A549 (cell line): ENCODE results near the gene SHROOM1. TPM values are rescaled to one million over a fixed set of nuclear protein-coding genes. Genes with fewer than 3 reads are reported as not detected.
A peak's percentile ranks its signal among the peaks of the same experiment; 100 is the strongest.

Experiments used
- CEBPB ChIP-seq, 2 experiments: fragments of >200 bp in 1 of 2; sonication (Bioruptor Twin) in 1 of 2; formaldehyde crosslinking in 1 of 2; IDR thresholded peaks; 2 replicates each; pipeline ENCODE4 v1.6.1; 2012 to 2016
- CHD2 ChIP-seq: fragments of 150-350 bp; IDR thresholded peaks from 2 replicates; pipeline ENCODE4 v1.6.1; 2014; ENCODE audit warnings: low read length; ENCODE audit not compliant: partially characterized antibody
- CTCF ChIP-seq: fragments of >200 bp; sonication (Bioruptor Twin); formaldehyde crosslinking; IDR thresholded peaks from 3 replicates; pipeline ENCODE4 v1.5.1; 2016
- EHF ChIP-seq: fragments of 250-450 bp; sonication (Bioruptor Pico); IDR thresholded peaks from 2 replicates; pipeline ENCODE4 v1.5.0; 2020; ENCODE audit warnings: mild to moderate bottlenecking
- EHMT2 ChIP-seq: fragments of 200-600 bp; sonication (generic); IDR thresholded peaks from 2 replicates; pipeline ENCODE4 v1.6.1; 2016; ENCODE audit warnings: antibody characterized with exemption, low read depth, mild to moderate bottlenecking, moderate library complexity
- EP300 ChIP-seq, 2 experiments: fragments of >200 bp; sonication (Bioruptor Twin); formaldehyde crosslinking; IDR thresholded peaks; 2 replicates in 1 of 2; 3 replicates in 1 of 2; pipeline ENCODE4 v1.6.1; 2016 to 2017
- FOSB ChIP-seq: fragments of 250-450 bp; sonication (Bioruptor Pico); IDR thresholded peaks from 2 replicates; pipeline ENCODE4 v1.5.0; 2020; ENCODE audit warnings: mild to moderate bottlenecking, moderate library complexity
- FOSL2 ChIP-seq, 2 experiments: fragments of 450-650 bp in 1 of 2; fragments of >200 bp in 1 of 2; sonication (Bioruptor Twin) in 1 of 2; formaldehyde crosslinking; IDR thresholded peaks; 2 replicates each; pipeline versions ENCODE4 v1.5.0 to v1.6.1; 2016 to 2020; ENCODE audit warnings: mild to moderate bottlenecking in 1 of 2, moderate library complexity in 1 of 2
- GATA3 ChIP-seq: IDR thresholded peaks from 2 replicates; pipeline ENCODE4 v1.6.1; 2012; ENCODE audit warnings: borderline replicate concordance
- HEYL ChIP-seq: fragments of 250-450 bp; sonication (Bioruptor Pico); IDR thresholded peaks from 2 replicates; pipeline ENCODE4 v1.8.0; 2021; ENCODE audit warnings: mild to moderate bottlenecking, moderate library complexity
- HOXA7 ChIP-seq: fragments of 250-450 bp; sonication (Bioruptor Pico); IDR thresholded peaks from 2 replicates; pipeline ENCODE4 v1.5.0; 2020; ENCODE audit warnings: mild to moderate bottlenecking, moderate library complexity
- HOXB13 ChIP-seq: fragments of 250-450 bp; sonication (Bioruptor Pico); IDR thresholded peaks from 2 replicates; pipeline ENCODE4 v1.5.0; 2020; ENCODE audit warnings: low read depth, mild to moderate bottlenecking, moderate library complexity
- JUN ChIP-seq, 2 experiments: fragments of >200 bp; sonication (Bioruptor Twin); formaldehyde crosslinking; IDR thresholded peaks; 2 replicates in 1 of 2; 3 replicates in 1 of 2; pipeline ENCODE4 v1.6.1; 2016 to 2017
- JUNB ChIP-seq: fragments of >200 bp; sonication (Bioruptor Twin); formaldehyde crosslinking; IDR thresholded peaks from 2 replicates; pipeline ENCODE4 v1.6.1; 2016
- MAFK ChIP-seq: fragments of 450-650 bp; IDR thresholded peaks from 2 replicates; pipeline ENCODE4 v1.6.1; 2014; ENCODE audit not compliant: partially characterized antibody
- MYC ChIP-seq: IDR thresholded peaks from 2 replicates; pipeline ENCODE4 v1.6.1; 2012; ENCODE audit warnings: mild to moderate bottlenecking, inconsistent platforms, low read length, improper control_type of control experiment, borderline replicate concordance
- NFE2L2 ChIP-seq: fragments of 150-350 bp; conservative IDR thresholded peaks from 2 replicates; pipeline ENCODE4 v1.6.1; 2014; ENCODE audit warnings: low read length
- NR3C1 ChIP-seq: fragments of >200 bp; sonication (Bioruptor Twin); formaldehyde crosslinking; IDR thresholded peaks from 3 replicates; pipeline ENCODE4 v1.6.1; 2017
- PBX3 ChIP-seq: IDR thresholded peaks from 2 replicates; pipeline ENCODE4 v1.6.1; 2012
- POLR2A ChIP-seq: IDR thresholded peaks from 2 replicates; pipeline ENCODE4 v1.6.1; 2012; ENCODE audit warnings: mild to moderate bottlenecking, low read length
- RAD21 ChIP-seq, 2 experiments: fragments of >200 bp in 1 of 2; sonication (Bioruptor Twin) in 1 of 2; formaldehyde crosslinking in 1 of 2; IDR thresholded peaks in 1 of 2; conservative IDR thresholded peaks in 1 of 2; 2 replicates in 1 of 2; 3 replicates in 1 of 2; pipeline ENCODE4 v1.6.1; 2012 to 2018; ENCODE audit warnings: inconsistent platforms in 1 of 2
- RCOR1 ChIP-seq: fragments of 150-350 bp; IDR thresholded peaks from 2 replicates; pipeline ENCODE4 v1.6.1; 2014; ENCODE audit warnings: antibody characterized with exemption, low read length, low read depth
- REST ChIP-seq: fragments of 200-600 bp; sonication (generic); IDR thresholded peaks from 2 replicates; pipeline ENCODE4 v1.6.1; 2016; ENCODE audit warnings: antibody characterized with exemption, mild to moderate bottlenecking, moderate library complexity
- SMC3 ChIP-seq: fragments of >200 bp; sonication (Bioruptor Twin); formaldehyde crosslinking; IDR thresholded peaks from 3 replicates; pipeline ENCODE4 v1.6.1; 2018; ENCODE audit warnings: inconsistent platforms
- TFCP2L1 ChIP-seq: fragments of 250-450 bp; sonication (Bioruptor Pico); IDR thresholded peaks from 2 replicates; pipeline ENCODE4 v1.5.0; 2021; ENCODE audit warnings: mild to moderate bottlenecking
- TP53 ChIP-seq: fragments of 250-450 bp; sonication (Bioruptor Pico); IDR thresholded peaks from 2 replicates; pipeline ENCODE4 v1.5.0; 2021; ENCODE audit warnings: mild to moderate bottlenecking, moderate library complexity
- ZC3H11A ChIP-seq: fragments of 450-650 bp; IDR thresholded peaks from 2 replicates; pipeline ENCODE4 v1.6.1; 2014; ENCODE audit warnings: antibody characterized with exemption, mild to moderate bottlenecking
- ZNF302 ChIP-seq: fragments of 250-450 bp; sonication (Bioruptor Pico); IDR thresholded peaks from 2 replicates; pipeline ENCODE4 v1.9.0; 2021; ENCODE audit warnings: inconsistent platforms, mild to moderate bottlenecking, moderate library complexity
- ZSCAN20 ChIP-seq: fragments of 250-450 bp; sonication (Bioruptor Pico); IDR thresholded peaks from 2 replicates; pipeline ENCODE4 v1.8.0; 2022; ENCODE audit warnings: mild to moderate bottlenecking, moderate library complexity
- polyA plus RNA-seq, 4 experiments: library from polyadenylated mRNA; depleted of rRNA in 3 of 4; stranded (reverse); fragments of >200 nt; fragmentation: RNase III in 1 of 4; extraction: RNeasy Plus Mini Kit Qiagen cat#74134 plus additional on column Dnase treatment in 1 of 4; gene quantifications; 2 replicates in 3 of 4; 3 replicates in 1 of 4; pipeline ENCODE4 v1.2.3, GENCODE V29; 2011 to 2017

The SHROOM1 gene
- polyA plus RNA-seq, 2 of the 4 experiments (the other 2 are of a cell fraction): 4.5 to 5.4 TPM

- no peak for TF ChIP-seq REST
- no peak for TF ChIP-seq EP300 (IDR thresholded peaks at IDR 0.05)
- TF ChIP-seq FOSL2 (IDR thresholded peaks at IDR 0.05): no peak
- TF ChIP-seq FOSL2 (CRISPR knock-in tag; IDR thresholded peaks at IDR 0.05): 0 out of 2 replicates have a peak, but pooled peaks have one; percentile 25
- TF ChIP-seq TP53 (CRISPR knock-in tag): no peak
- peak in 1 of 2 experiments; percentile 27; a peak in 1 of 4 replicates for TF ChIP-seq CEBPB (IDR thresholded peaks at IDR 0.05)
- no peak for TF ChIP-seq HEYL (CRISPR knock-in tag)
- no peak for TF ChIP-seq HOXA7 (CRISPR knock-in tag)
- no peak for TF ChIP-seq EHF
- TF ChIP-seq RCOR1: no peak
- TF ChIP-seq NR3C1: no peak
- no peak for TF ChIP-seq EHMT2
- TF ChIP-seq CHD2: no peak
- no peak for TF ChIP-seq FOSB
- TF ChIP-seq JUNB: no peak
- no peak for TF ChIP-seq MAFK
- TF ChIP-seq RAD21 (conservative IDR thresholded peaks at IDR 0.05 in 1 of 2, IDR thresholded peaks at IDR 0.05 in 1 of 2): peak; percentile 48 to 56
- peak; percentile 53 for TF ChIP-seq SMC3
- no peak for TF ChIP-seq NFE2L2
- no peak for TF ChIP-seq ZC3H11A
- TF ChIP-seq POLR2A: peak; percentile 94
- peak; percentile 42; the same call in 1 of the 2 replicates for TF ChIP-seq PBX3
- TF ChIP-seq JUN (IDR thresholded peaks at IDR 0.05): peak; percentile 88 to 93
- TF ChIP-seq MYC: no peak
- no peak for TF ChIP-seq TFCP2L1 (CRISPR knock-in tag)
- TF ChIP-seq ZNF302 (CRISPR knock-in tag): no peak
- TF ChIP-seq HOXB13 (CRISPR knock-in tag): no peak
- TF ChIP-seq CTCF: peak; percentile 39
- TF ChIP-seq GATA3: peak; percentile 69; the same call in 1 of the 2 replicates
- TF ChIP-seq ZSCAN20 (CRISPR knock-in tag): no peak
Measured at GRCh38 chr5:132866342-132867045, 36.0 kb upstream of the SHROOM1 start, which contains the start of the genes GDF9 and UQCRQ (continued).
